ENCODE results near the gene HYPK. TPM values are rescaled to one million over a fixed set of nuclear protein-coding genes. Genes with fewer than 3 reads are reported as not detected.
"Not testable (repeated sequence)": the region's sequence is repeated elsewhere in the genome, so short reads cannot be mapped to it uniquely, and the experiment has no call there.

Gene HYPK
- total RNA-seq, 1 donor from 2014 or later: 18.6 TPM

DNA sequence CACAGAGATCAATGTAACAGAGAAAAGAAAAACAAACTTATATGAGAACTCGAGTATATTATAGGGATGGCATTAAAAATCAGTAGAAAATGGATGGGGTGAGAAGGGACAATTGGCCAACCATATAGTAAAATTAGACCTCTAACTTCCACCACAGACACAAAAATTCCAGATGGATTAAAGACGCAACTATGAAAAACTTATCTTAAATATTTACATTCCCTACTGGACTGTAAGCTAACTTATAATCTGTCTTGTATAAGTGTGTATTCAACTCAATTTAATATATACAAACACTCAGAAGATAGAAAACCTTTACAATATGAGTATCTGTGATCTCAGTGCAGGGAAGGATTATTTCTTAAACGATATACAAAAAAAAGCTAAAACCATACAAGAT, 21.1 kb downstream of the HYPK start:
- H3K27ac Mint-ChIP-seq: peak overlapping the region; percentile 75
- TF ChIP-seq, protein P1, sequence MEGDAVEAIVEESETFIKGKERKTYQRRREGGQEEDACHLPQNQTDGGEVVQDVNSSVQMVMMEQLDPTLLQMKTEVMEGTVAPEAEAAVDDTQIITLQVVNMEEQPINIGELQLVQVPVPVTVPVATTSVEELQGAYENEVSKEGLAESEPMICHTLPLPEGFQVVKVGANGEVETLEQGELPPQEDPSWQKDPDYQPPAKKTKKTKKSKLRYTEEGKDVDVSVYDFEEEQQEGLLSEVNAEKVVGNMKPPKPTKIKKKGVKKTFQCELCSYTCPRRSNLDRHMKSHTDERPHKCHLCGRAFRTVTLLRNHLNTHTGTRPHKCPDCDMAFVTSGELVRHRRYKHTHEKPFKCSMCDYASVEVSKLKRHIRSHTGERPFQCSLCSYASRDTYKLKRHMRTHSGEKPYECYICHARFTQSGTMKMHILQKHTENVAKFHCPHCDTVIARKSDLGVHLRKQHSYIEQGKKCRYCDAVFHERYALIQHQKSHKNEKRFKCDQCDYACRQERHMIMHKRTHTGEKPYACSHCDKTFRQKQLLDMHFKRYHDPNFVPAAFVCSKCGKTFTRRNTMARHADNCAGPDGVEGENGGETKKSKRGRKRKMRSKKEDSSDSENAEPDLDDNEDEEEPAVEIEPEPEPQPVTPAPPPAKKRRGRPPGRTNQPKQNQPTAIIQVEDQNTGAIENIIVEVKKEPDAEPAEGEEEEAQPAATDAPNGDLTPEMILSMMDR (IDR thresholded peaks at IDR 0.05; ENCODE audit: unreplicated experiment): no peak

DNA sequence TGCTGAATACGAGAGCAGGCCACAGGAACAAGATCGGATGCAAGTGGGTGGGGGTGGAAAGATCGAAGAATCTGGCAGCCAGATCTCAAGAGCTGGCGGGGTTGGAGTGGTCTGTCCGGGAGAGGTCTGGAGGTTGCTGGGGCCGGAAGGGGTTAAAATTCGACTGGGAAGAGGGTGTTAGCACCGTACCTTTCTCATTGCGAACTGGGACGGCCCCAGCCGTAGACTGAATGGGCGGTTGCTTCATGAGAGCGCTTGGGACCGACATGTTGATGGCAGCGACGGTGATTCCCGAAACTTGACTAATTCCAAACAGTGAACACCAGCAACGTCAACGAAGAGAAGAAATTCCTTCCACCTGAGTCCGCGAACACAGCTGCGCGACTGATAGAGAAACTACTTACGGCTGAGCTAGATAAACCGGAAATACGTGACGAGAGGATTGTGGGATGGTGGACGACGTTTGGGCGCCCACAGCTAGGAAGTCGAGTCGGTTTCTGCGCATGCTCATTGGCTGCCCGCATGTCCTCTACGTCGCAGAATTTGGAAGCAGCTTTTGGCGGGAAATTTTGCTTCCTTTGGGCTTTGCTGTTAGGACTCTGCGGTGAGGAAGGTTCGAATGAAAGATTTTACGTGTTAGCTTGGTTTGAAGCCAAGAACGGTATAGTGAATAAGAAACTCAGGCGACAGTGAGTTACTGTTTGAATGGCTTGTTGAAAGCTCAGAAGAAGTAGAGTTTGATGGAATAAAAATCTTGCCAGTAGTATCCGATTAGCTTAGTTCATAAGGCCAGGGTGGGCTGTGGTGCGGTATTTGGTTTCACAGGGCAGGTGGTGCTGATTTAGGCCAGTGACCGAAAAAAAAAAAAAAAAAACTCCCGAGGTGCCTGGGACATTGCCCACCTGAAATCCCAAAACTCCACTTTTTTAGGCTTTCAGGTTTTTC, 24.2 kb downstream of the HYPK start, which contains the start of gene MFAP1:
Gene MFAP1 (minus strand): TSS at position 389 of the 945 bp plus-strand sequence. CDS start 121 bp downstream, at position 268.
- peaks cover 3% of the 10 kb centered on the region for H3K9me3 Mint-ChIP-seq
- peak within 1 kb of the TSS; percentile 99 for H3K27ac Mint-ChIP-seq
- TF ChIP-seq, protein P1 (IDR thresholded peaks at IDR 0.05; ENCODE audit: unreplicated experiment): no peak
- peak; percentile 73 to 82 for DNase-seq (ENCODE audit: low spot score in 2 of 2, unreplicated experiment in 2 of 2)
- H3K4me3 Mint-ChIP-seq: peak within 1 kb of the TSS; percentile 98
- H3K4me1 Mint-ChIP-seq: peaks cover 22% of the 10 kb centered on the region
- no peaks in the 10 kb centered on the region for H3K27me3 Mint-ChIP-seq (ENCODE audit: low read depth)
- peaks cover 4% of the 10 kb centered on the region for H3K36me3 Mint-ChIP-seq

More for the DNA sequence above, 21.1 kb downstream of the HYPK start:
- Mint-ChIP-seq H3K27me3 (ENCODE audit: low read depth) (no peaks in the 10 kb centered on the region), H3K9me3 (peaks cover 3% of the 10 kb centered on the region), H3K4me3 (peak overlapping the region; percentile 23), H3K36me3 (peaks cover 9% of the 10 kb centered on the region), H3K4me1 (peaks cover 13% of the 10 kb centered on the region)
- DNase-seq (ENCODE audit: low spot score in 2 of 2, unreplicated experiment in 2 of 2): no peak

DNA sequence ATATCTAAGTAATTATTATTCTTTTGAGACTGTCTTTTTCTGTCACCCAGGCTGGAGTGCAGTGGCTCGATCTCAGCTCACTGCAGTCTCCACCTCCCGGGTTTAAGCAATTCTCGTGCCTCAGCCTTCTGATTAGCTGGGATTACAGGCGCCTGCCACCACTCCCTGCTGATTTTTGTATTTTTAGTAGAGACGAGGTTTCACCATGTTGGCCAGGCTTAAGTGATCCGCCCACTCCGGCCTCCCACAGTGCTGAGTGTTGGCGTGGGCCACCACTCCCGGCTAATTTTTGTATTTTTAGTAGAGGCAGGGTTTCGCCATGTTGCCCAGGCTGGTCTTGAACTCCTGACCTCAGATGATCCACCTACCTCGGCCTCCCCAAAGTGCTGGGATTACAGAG, 24.9 kb downstream of the HYPK start:
- H3K27me3 Mint-ChIP-seq (ENCODE audit: low read depth); H3K36me3 Mint-ChIP-seq; H3K27ac Mint-ChIP-seq; DNase-seq (ENCODE audit: low spot score in 2 of 2, unreplicated experiment in 2 of 2); H3K4me3 Mint-ChIP-seq; H3K9me3 Mint-ChIP-seq: not testable (repeated sequence)
- H3K4me1 Mint-ChIP-seq: peaks cover 22% of the 10 kb centered on the region

- no peaks in the 10 kb centered on the region for H3K27me3 Mint-ChIP-seq (ENCODE audit: low read depth)
- peaks cover 2% of the 10 kb centered on the region for H3K36me3 Mint-ChIP-seq
- TF ChIP-seq, protein P1 (IDR thresholded peaks at IDR 0.05; ENCODE audit: unreplicated experiment): no peak
- DNase-seq (ENCODE audit: low spot score in 2 of 2, unreplicated experiment in 2 of 2): no peak
- H3K27ac Mint-ChIP-seq: no peak overlapping the region
- H3K4me1 Mint-ChIP-seq: peaks cover 22% of the 10 kb centered on the region
- peak overlapping the region; percentile 66 for H3K4me3 Mint-ChIP-seq
- peaks cover 3% of the 10 kb centered on the region for H3K9me3 Mint-ChIP-seq
Measured at GRCh38 chr15:43826029-43826507, 25.7 kb downstream of the HYPK start.

GRCh38 chr15:43826508-43827341, 26.3 kb downstream of the HYPK start, which contains the start of gene WDR76:
Gene WDR76, plus strand, starts transcription at chr15:43827002. Its CDS starts 31 bp downstream, at chr15:43827033.
- Mint-ChIP-seq H3K4me1 (peaks cover 20% of the 10 kb centered on the region), H3K9me3 (peaks cover 3% of the 10 kb centered on the region), H3K27ac (peak within 1 kb of the TSS; percentile 17), H3K27me3 (ENCODE audit: low read depth) (no peaks in the 10 kb centered on the region), H3K4me3 (peak within 1 kb of the TSS; percentile 66), H3K36me3 (peaks cover 1% of the 10 kb centered on the region)
- peak; percentile 58 to 67 for DNase-seq (ENCODE audit: low spot score in 2 of 2, unreplicated experiment in 2 of 2)
- TF ChIP-seq, protein P1 (IDR thresholded peaks at IDR 0.05; ENCODE audit: unreplicated experiment): no peak
